IPS-18a (cell line): ENCODE results near the gene ANGPT4.

ENCODE experiments used
- H3K27ac ChIP-seq: one replicate; pipeline ENCODE4 v1.5.1; 2013; ENCODE audit warnings: low read length
- H3K27me3 ChIP-seq: one replicate; pipeline ENCODE4 v1.6.1; 2013; ENCODE audit warnings: mild to moderate bottlenecking, low read length; ENCODE audit not compliant: control insufficient read depth, insufficient read depth
- H3K36me3 ChIP-seq: one replicate; pipeline ENCODE4 v1.6.1; 2013; ENCODE audit warnings: low read depth, low read length; ENCODE audit not compliant: control insufficient read depth
- H3K4me1 ChIP-seq: one replicate; pipeline ENCODE4 v1.6.1; 2013; ENCODE audit warnings: low read depth, low read length; ENCODE audit not compliant: control insufficient read depth
- H3K4me3 ChIP-seq: one replicate; pipeline ENCODE4 v1.5.1; 2013; ENCODE audit warnings: low read length
- H3K9ac ChIP-seq: one replicate; pipeline ENCODE4 v1.6.1; 2013; ENCODE audit warnings: mild to moderate bottlenecking, low read length, moderate library complexity
- H3K9me3 ChIP-seq: one replicate; pipeline ENCODE4 v1.6.1; 2013; ENCODE audit warnings: low read depth, low read length; ENCODE audit not compliant: control insufficient read depth

The ANGPT4 gene

GRCh38 chr20:846894-847278, 69.2 kb downstream of the ANGPT4 start:
- Histone ChIP-seq H3K4me3 (no peak overlapping the region), H3K36me3 (no peaks in the 10 kb centered on the region), H3K27ac (no peak overlapping the region), H3K27me3 (peaks cover 39% of the 10 kb centered on the region), H3K4me1 (peaks cover 6% of the 10 kb centered on the region), H3K9me3 (no peaks in the 10 kb centered on the region), H3K9ac (no peak overlapping the region)

DNA sequence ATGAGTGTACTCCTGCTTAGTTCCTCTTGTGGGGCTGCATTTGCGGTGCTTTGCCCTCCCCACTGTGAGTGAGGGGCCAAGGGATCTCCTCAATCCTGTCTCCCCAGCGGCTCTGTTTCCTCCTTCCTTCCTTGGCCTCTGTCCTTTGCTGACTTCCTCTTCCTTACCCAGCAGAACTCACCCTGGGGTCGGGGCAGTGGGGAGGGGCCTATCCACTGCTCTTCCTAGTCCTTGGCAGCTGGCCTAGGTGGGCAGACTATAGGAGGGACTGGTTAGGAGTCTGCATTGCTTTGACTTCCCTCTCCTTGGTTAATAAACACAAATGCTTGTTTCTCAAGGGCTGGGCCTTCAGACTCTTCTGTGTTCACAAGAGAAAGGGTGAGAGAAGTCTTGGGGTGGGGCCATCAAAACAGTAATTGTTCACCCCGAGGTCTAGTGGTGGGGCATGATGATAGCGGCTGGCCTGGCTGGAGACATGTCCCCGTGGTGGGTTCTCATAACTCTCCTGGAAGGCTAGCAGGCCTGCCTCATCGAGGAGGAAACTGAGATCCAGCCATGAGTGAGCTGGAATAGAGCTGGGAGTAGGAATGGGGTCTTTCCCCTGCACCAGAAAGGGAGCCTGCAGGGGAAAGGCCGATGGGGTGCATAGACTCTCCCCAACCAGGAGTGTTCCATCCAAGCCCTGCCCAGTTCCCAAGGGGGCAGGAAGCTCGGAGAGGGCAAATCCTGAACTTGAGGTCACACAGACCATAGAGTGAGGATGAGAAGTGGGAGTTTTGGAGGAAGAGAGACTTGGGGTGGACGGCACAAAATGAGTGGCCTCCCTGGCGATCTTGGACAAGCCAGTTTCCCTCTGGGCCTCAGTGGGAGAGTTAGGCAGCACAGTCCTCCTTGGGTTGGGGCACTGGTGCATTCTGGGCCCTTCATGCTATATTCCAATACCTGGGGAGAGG, 69.9 kb downstream of the ANGPT4 start:
- peaks cover 45% of the 10 kb centered on the region for H3K27me3 ChIP-seq
- no peak overlapping the region for H3K27ac ChIP-seq
- H3K9me3 ChIP-seq, result no peaks in the 10 kb centered on the region
- no peaks in the 10 kb centered on the region for H3K36me3 ChIP-seq
- H3K9ac ChIP-seq, result no peak overlapping the region
- H3K4me1 ChIP-seq, result peaks cover 9% of the 10 kb centered on the region
- peak overlapping the region; percentile 67 for H3K4me3 ChIP-seq

DNA sequence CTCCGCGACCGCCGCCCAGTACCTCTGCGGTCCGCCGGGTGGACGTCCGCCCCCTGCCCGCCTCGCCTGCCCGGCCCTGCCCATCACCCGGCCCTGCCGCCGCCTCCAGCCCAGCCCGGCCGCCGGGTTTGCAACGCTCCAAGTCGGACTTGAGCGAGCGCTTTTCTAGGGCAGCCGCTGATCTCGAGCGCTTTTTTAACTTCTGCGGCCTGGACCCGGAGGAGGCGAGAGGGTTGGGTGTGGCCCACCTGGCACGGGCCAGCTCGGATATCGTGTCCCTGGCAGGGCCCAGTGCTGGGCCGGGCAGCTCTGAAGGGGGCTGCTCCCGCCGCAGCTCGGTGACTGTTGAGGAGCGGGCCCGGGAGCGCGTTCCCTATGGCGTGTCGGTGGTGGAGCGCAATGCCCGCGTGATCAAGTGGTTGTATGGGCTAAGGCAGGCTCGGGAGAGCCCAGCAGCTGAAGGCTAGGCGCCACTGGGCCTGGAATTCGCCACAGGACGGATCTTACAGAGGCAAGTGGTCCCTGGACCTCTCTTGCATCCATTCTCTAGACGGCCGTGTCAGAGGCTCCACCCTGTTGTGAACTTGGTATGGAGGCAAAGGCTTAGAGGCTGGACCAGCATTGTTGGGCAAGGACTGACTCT, 70.8 kb downstream of the ANGPT4 start:
- peaks cover 54% of the 10 kb centered on the region for H3K27me3 ChIP-seq
- H3K9ac ChIP-seq, result no peak overlapping the region
- peaks cover 9% of the 10 kb centered on the region for H3K4me1 ChIP-seq
- H3K9me3 ChIP-seq, result no peaks in the 10 kb centered on the region
- no peaks in the 10 kb centered on the region for H3K36me3 ChIP-seq
- H3K27ac ChIP-seq, result no peak overlapping the region
- H3K4me3 ChIP-seq, result peak overlapping the region; percentile 67

GRCh38 chr20:844473-845225, 71.5 kb downstream of the ANGPT4 start:
- Histone ChIP-seq H3K4me1 (peaks cover 9% of the 10 kb centered on the region), H3K27ac (no peak overlapping the region), H3K9ac (peak overlapping the region; percentile 66), H3K4me3 (peak overlapping the region; percentile 67), H3K36me3 (no peaks in the 10 kb centered on the region), H3K9me3 (no peaks in the 10 kb centered on the region), H3K27me3 (peaks cover 58% of the 10 kb centered on the region)

DNA sequence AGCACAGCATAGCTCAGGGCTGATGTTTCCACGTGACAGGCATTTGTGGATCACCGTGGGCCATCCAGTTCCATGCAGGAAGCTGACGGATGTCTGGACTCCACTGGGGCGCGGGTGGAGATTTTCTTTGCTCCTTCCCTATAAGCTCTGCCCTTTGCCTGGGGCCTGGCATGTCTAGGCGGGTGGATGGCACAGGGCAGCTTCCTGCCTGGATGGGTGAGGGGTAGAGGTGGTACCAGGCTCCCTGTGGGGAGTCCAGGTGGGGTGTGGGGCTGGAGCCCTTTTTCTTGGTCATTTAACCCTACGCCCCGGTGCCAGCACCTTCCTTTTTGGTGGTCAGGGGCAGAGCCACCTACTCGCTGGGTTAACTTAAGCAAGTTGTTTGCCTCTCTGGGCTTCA, 72.2 kb downstream of the ANGPT4 start:
- peaks cover 9% of the 10 kb centered on the region for H3K4me1 ChIP-seq
- no peak overlapping the region for H3K27ac ChIP-seq
- peak overlapping the region; percentile 67 for H3K4me3 ChIP-seq

DNA sequence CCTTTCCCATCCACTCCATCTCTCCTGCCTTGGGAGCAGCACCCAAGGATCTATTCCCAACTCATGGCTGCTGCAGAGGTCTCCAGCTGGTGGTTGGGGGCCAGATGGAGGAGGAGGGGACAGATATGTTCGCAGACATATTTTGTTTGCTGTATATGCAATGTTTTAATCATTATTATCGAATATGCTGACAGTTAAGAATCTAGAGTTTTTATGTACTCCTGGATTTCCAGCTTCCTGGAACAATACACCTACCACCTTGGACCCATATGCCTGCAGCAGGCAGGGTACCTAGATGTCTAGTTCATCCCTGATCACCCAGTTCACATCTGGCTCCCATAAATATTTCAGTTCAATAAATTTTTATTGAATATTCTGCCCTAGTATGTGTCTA, 73.6 kb downstream of the ANGPT4 start:
- no peak overlapping the region for H3K9ac ChIP-seq
- H3K27ac ChIP-seq, result no peak overlapping the region
- H3K4me1 ChIP-seq, result peaks cover 9% of the 10 kb centered on the region
- H3K9me3 ChIP-seq, result no peaks in the 10 kb centered on the region
- peak overlapping the region; percentile 71 for H3K4me3 ChIP-seq
- peaks cover 64% of the 10 kb centered on the region for H3K27me3 ChIP-seq
- H3K36me3 ChIP-seq, result no peaks in the 10 kb centered on the region

More for the DNA sequence above, 72.2 kb downstream of the ANGPT4 start:
- H3K27me3 ChIP-seq, result peaks cover 63% of the 10 kb centered on the region
- H3K9me3 ChIP-seq, result no peaks in the 10 kb centered on the region
- H3K9ac ChIP-seq, result no peak overlapping the region
- no peaks in the 10 kb centered on the region for H3K36me3 ChIP-seq

DNA sequence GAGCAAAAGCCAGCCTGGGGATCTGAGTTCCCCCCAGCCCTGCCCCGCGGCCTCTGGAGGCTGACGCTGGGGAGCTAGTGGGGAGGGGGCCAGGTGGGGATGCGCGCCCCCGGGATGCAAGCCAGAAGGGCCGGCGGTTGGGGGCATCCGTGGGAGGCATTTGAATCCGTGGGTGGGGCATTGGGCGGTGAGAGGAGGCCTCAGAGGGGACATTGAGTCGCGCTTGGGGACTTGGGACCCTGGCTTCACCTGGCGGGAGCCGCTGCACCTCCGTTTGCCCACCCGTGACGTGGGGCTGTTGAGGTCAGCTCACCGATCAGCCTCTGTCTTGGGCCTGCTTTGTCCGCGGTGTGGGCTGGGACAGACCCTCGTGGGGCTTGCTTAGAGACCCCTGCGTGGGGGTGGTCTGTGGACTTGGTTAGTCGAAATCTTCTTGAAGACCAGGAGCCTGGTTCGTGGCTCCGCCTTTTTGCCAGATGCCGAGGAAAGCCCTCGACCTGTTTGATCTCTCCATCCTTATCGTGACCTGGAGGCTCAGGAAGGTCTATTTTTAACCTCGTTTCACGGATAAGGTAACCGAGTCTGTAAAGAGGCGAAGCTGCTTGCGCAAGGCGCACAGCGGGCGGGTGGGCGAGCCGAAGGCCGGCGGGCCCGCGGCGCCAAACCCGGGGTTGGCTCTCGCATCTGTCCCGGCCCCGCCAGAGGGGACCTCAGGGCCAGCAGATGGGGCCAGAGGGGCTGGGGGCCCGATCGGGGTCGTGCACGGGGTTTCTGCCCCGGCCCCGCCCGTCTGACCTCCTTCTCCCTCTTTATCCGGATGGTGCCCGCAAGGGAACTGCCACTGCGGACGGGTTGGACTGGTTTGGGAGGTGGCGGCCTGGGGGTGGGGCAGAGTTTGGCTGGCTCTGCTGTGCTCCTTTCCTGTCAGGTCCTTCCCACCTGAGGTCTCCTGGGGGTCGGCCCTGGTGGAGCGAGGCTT, 74.3 kb downstream of the ANGPT4 start:
- Histone ChIP-seq H3K27ac (no peak overlapping the region), H3K9ac (no peak overlapping the region), H3K27me3 (peaks cover 64% of the 10 kb centered on the region), H3K4me3 (peak overlapping the region; percentile 71), H3K9me3 (no peaks in the 10 kb centered on the region), H3K4me1 (peaks cover 9% of the 10 kb centered on the region), H3K36me3 (no peaks in the 10 kb centered on the region)

DNA sequence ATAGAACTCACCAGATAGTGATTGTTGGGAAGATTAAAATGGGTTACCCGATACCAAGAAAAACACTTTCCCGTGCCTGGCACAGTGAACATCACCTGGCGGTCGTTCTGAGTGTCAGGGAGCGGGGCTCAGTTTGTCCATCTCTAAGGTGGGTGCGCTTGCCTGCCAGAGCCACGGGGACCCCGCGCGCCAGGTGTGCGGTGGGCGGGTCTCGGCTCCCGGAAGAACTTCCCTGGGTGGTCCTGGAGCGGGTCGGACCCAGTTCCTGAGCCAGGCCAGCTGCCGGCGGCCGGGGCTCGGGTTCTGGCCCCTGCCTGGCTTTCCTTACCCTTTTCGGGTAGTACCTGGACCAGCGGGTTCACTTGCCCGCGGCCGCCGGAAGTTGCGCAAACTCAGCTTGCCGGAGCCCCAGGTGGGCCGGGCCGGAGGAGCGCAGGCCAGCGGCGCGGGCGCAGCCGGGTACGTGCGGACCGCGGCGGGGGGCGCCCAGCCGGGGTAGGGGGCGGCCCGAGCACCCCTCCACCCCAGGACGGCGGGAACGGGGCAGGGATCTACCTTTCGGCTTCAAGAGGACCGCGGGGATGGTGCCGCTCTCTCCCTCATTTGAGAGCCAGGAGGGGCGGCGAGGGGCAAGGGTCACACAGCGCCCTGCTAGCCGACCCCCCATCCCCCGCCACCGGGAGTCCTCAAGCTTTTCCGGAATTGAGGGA, 75.1 kb downstream of the ANGPT4 start:
- Histone ChIP-seq H3K9ac (no peak overlapping the region), H3K4me1 (peaks cover 9% of the 10 kb centered on the region), H3K27ac (no peak overlapping the region), H3K4me3 (peak overlapping the region; percentile 71), H3K36me3 (no peaks in the 10 kb centered on the region), H3K27me3 (peaks cover 62% of the 10 kb centered on the region), H3K9me3 (no peaks in the 10 kb centered on the region)

GRCh38 chr20:840503-840857, 75.7 kb downstream of the ANGPT4 start:
- Histone ChIP-seq H3K27me3 (peaks cover 58% of the 10 kb centered on the region), H3K27ac (no peak overlapping the region), H3K9ac (no peak overlapping the region), H3K9me3 (no peaks in the 10 kb centered on the region), H3K36me3 (no peaks in the 10 kb centered on the region), H3K4me1 (peaks cover 9% of the 10 kb centered on the region), H3K4me3 (peak overlapping the region; percentile 71)

DNA sequence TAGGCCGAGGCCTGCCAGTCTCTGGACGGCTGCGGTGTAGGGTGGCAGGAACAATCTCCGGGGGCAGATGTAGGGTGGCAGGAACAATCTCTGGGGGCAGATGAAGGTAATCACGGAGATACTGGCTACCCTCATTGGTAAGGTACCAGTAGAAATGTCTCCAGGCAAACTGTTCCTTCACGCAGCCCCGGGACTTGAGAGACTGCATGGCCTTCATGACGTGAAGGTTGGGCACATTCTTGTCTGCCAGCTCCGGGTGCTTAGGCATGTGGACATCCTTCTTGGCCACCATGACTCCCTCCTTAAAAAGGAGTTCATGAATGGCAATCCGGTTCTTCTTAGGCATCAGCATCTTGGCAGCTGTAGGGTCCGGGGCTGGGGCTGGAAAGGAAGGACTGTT, 76.5 kb downstream of the ANGPT4 start:
- no peak overlapping the region for H3K4me3 ChIP-seq
- H3K27me3 ChIP-seq, result peaks cover 58% of the 10 kb centered on the region
- no peaks in the 10 kb centered on the region for H3K36me3 ChIP-seq
- H3K9ac ChIP-seq, result no peak overlapping the region
- H3K9me3 ChIP-seq, result no peaks in the 10 kb centered on the region
- no peak overlapping the region for H3K27ac ChIP-seq
- peaks cover 12% of the 10 kb centered on the region for H3K4me1 ChIP-seq
